Urothelium cell line (cell line): ENCODE data around the gene PIGX.

ENCODE experiments used
- DNase-seq: peaks from one replicate; pipeline ENCODE4 v3.0.0; 2011; ENCODE audit warnings: low spot score, mixed read lengths
- FAIRE-seq: peaks from 2 replicates; lab custom pipeline; 2011; peaks lifted over from hg19 to GRCh38; lab: Jason Lieb, UNC

PIGX gene

DNA sequence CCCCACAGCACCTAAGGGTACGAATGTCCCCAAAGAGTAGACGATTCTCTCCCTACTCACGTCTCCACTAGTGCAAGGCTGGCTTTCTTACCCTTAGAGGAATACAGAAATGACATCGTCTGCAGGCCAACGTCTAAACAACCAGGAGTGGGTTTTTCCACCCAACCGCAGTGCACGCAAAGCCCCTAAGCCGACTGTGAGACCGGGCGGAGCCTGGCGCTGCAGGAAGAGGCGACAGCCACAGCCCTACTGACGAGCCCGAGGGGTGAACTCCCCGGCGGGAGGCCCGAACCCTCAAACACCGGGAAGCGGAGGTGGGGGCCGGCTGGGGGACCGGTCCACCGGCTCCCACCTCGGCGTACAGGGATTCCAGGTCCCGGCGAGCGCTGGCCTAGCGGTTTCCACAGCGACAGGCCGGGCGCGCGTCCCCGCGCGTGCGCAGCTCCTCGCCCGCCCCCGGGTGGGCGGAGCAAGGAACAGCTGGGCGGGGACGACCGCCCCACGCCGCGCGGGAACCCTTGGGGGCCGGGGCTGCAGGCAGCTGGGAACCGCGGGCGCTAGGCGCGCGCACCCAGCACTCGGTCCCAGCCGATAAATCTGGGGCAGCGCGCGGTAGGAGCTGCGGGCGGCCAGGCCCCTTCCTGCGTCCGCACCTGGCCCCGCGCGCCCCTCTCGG, at the start of gene PIGX, which contains the start of gene CEP19:
PIGX (plus strand) TSS at position 540 of the 676 bp plus-strand sequence.
CEP19 (minus strand) TSS at position 413 of the 676 bp plus-strand sequence. CDS start 3,593 bp downstream, outside the sequence.
- FAIRE-seq (no peak), DNase-seq (peak; percentile 95)

DNA sequence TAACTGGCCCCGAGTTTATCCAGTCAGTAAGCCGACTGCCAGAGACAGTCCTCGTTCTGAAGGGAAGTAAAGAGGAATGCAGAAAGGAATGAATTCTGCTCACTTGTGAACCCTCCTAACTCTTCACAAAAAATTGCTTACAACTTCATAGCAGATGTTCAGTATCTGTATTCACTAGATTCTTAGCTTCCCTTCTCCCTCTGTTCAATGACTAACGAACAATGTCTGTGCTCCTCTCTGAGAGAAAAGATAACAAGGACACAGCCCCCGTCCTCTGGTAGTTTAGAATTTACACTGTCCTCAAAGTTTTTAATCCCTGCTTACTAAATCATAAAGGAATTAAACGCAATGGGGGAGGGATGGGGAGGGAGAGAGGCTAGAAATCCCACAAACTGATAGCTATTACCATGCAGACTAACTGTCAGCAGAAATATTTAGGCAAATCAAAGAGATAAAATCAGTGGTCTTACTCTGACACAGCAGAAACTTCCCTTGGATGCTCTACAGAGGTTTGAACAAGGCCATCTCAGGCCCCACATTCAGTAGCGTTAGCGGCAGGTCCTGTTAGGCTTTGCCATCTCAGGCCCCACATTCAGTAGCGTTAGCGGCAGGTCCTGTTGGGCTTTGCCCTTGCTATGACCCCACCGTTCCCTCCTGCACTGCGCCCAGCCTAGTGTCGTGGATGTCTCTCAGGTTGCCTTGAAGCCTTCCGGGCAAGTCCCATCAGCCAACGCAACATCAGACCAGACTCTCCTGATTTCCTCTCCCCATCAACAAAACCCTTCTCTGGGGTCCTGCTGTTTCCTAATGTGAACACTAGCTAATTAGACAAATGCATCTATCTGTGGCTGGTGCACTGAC, 49.2 kb upstream of the PIGX start:
- no peak for FAIRE-seq
- DNase-seq = no peak

DNA sequence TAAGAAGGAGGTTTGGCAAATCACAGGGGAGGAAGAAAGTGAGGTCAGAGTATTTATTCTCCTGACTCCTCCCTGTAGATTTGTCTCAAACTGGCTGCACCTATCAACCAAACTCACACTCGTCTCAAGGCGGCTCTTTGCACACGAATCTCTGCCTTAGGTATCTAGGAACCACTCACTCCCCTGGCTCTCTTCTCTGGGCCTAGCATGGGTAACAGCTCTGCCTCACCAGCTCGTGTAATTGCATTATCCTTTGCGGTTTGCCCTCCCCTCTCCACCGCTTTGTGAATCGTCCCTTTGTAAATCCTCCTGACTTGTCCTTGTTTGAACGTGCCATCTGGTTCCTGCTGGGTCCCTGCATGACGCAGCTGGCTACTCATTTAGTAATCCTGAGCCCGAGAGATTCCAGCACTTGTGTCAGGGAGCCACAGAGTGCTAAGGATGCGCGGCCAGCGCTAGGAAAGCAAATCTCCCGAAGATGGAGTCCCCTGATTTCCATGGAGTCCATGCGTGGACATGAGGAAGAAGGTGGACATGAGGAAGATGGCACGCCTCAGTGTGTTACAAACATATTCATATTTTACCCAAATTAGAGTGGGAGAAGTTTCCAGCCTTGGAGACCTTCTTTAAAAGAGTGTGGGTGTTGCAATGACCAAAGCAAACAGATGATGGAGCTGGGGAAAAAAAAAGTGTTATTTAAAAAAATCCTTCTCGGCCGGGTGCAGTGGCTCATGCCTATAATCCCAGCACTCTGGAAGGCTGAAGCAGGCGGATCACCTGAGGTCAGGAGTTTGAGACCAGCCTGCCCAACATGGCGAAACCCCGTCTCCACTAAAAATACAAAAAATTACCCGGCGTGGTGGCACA, 45.9 kb upstream of the PIGX start:
- FAIRE-seq (peak; percentile 17), DNase-seq (peak; percentile 70)

DNA sequence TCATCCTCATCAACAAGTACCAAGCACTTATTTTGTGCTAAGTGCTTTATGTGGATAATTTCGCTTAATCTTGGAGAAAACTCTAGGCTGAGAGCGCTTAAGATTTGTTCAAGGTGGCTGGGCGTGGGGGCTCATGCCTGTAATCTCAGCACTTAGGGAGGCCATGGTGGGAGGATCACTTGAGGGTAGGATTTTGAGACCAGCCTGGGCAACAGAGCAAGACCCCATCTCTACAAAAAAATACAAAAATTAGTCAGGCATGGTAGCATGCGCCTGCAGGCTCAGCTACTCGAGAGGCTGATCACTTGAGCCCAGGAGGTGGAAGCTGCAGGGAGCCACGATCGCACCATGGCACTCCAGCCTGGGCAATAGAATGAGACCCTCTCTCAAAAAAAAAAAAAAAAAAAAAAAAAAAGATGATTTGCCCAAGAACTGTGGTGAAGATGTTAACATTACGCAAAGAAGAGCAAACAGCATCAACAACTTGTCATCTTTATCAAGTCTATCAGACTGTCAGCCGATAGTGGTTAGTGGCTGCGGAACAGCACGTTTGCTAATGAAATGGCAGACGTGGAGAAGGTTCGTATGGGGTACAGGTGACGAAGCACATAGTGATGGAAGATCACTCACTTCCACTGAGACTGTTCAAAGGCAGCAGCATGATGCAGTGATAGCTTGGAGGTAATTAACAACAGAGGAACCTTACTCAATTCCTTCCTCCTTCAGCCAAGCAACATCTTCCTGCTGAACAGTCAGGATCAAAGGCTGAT, 44.9 kb upstream of the PIGX start:
- FAIRE-seq (no peak), DNase-seq (no peak)

DNA sequence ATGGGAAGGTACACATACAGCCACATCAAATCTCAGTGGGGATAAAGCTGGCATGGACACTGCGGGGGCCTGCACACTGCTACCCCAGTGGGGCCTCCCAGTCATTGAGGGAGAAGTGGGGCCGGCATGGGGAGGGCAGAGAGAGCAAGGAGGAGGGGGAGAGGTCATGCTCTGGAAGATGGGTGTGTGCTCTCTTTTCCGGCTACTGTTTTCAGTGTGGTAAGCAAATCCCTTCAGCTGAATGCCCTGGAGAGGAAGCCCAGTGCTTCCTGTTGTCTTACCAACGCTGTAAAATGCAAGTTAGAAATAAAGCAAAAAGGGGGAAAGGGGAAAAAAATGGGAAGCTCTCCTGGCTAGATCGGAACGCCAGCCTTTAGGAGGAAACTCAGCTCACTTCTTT, 41.8 kb upstream of the PIGX start:
- FAIRE-seq (no peak), DNase-seq (no peak)

DNA sequence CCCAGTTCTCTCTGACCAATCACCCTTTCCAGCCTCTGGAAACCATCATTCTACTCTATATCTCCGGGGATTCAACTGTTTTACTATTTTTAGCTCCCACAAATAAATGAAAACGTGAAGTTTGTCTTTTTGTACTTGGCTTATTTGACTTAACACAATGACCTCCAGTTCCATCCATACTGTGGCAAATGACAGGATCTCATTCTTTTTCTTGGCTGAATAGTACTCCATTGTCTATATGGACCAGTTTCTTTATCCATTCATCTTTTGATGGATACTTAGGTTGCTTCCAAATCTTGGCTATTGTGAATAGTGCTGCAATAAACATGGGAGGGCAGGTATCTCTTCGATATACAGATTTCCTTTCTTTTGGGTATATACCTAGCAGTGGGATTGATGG, 38.5 kb upstream of the PIGX start:
- DNase-seq (no peak), FAIRE-seq (no peak)

DNA sequence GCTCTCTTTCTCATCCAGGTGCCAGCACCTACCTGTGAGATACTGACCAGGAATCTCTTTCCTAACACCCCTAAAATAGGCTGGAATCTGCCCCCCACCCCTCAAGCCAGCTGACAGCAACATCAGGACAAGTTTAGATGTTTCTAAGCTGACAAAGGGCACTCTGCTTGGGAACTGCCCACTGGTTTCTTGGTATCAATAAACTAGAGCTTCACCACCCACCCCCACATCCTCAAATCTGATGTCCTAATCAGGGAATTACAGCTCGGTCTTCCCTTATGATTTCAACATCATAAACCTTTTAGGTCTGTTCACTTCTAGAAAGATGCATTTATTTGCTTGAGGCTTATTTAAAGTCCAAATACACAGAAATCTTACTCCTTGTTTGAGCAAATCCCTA, 34.8 kb upstream of the PIGX start:
- DNase-seq = no peak
- no peak for FAIRE-seq

DNA sequence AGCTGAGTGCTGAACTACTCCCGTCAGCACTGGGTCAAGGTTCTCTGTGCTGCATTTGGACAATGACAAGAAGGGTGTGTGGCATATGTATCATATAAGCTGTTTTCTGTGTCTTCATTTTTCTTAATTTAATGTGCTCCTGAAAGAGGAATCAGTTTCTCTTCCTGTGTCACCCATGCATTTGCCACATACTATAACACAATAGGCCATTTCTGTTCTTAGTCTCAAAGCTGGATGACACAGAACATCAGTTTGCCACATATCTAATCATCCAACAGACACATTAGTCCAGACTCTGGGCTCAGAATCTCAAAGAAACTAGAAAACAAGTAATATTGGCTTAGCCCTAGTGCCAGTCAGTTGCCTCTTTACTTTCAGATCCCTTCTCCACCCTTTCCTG, 34.2 kb upstream of the PIGX start:
- DNase-seq = no peak
- no peak for FAIRE-seq

DNA sequence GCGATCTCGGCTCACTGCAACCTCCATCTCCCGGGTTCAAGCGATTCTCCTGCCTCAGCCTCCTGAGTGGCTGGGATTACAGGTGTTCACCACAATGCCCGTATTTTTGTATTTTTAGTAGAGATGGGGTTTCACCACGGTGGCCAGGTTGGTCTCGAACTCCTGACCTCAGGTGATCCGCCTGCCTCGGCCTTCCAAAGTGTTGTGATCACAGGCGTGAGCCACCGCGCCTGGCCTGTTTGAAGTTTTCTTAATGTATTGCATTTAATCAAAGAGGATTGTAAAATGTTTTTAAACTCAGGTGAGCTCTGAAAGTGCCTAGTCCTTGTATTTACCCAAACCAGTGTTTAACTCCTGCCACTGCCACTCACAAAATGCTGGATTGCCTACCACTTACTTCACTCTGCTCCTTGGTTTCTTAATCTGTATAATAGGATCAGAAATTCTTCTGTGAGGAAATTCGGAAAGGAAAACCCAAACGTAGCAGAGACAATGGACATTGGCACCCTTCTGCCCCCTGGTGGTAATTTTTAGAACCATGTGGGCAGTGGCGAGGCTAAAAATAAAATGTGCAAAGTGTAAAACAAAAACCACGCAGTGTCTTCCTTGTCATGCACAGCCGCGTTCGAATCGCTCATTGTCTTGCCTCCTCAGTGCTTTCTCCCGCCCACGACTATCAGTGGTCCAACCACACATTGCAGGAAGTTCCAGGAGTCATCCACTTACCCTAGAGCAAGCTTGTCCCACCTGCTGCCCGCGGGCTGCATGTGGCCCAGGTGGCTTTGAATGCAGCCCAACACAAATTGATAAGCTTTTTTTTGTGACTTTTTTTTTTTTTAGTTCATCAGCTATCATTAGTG, 27.4 kb upstream of the PIGX start:
- FAIRE-seq (no peak), DNase-seq (peak; percentile 60)

DNA sequence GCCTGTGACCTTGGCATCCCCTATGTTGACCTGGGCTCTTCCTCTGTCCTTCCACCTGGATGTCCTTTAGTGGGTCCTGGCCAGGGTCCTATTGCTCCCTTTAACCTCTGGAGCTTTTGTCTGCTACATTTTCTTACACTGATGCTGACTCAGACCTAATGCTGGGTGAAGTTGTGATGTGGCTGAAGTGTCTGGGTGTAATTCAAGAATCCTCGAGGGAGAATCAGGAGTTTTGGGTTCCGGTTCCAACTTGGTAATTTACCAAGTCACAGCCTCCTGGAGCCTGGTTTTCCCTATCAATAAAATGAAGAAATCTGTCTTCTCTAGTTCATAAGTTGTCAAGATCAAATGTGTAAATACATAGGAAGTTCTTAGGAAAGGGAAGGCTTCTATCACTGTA, 25.7 kb upstream of the PIGX start:
- DNase-seq = no peak
- no peak for FAIRE-seq

DNA sequence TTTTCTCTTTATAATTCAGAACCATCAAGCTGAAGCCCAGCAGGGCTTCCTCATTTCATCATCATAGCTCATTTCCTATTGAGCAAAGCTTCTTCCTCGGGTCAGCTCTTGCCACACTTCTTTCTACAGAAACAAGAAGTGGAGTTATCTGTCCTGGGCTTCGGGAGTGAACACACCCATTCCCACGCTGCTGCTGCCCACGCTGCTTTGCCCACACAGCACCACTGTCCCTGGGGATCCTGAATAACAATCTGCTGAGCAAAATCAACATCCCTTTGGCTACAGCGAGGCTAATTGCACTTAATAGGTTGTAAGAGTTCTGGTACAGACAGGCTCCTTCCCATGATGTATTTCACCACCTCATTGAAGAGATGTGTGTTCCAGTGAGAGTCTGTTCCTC, 23.8 kb upstream of the PIGX start:
- DNase-seq (no peak), FAIRE-seq (no peak)

DNA sequence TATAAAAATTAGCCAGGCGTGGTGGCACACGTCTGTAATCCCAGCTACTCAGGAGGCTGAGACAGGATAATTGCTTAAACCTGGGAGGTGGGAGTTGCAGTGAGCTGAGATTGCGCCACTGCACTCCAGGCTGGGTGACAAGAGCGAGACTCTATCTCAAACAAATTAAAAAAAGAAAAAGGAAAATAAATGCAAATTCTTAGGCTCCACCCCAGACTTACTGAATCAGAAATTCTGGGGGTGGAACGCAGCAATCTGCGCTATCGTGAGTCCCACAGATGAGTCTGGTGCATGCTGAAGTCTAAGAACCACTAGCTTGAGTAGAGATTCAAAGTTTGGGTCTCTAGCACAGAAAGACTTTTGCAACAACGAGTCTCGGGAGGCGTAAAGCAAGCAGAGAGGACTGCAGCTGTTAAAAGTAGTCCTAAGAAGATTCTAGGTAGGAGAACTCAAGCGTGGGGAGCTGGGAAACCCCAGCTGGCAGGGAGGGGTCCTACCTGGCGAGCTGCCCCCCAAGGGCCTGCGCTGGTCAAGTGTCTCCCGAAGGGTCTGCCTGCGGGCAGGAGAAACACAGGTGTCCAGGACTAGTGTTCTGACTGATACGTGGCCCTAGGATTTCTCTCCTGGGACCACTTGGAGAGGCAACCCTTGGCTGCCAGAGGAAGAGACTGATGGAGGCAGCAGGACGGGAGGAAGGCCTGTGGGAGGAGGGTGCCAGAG, 22.1 kb upstream of the PIGX start:
- DNase-seq (no peak), FAIRE-seq (no peak)

DNA sequence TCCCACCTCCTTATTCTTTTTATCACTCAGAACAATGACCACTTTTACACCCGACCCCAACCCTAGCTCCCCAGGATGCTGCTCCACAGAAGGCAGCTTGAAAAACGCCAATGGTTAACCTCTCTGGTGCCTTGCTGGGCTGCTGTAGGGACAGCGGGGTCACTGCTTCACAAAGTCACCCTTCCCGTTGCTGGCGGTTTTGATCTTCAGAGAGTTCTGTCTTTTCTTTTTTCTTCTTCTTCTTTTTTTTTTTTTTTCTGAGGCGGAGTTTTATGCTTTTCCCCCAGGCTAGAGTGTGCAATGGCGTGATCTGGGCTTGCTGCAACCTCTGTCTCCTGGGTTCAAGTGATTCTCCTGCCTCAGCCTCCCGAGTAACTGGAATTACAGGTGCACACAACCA, 20.8 kb upstream of the PIGX start:
- DNase-seq (no peak), FAIRE-seq (no peak)

DNA sequence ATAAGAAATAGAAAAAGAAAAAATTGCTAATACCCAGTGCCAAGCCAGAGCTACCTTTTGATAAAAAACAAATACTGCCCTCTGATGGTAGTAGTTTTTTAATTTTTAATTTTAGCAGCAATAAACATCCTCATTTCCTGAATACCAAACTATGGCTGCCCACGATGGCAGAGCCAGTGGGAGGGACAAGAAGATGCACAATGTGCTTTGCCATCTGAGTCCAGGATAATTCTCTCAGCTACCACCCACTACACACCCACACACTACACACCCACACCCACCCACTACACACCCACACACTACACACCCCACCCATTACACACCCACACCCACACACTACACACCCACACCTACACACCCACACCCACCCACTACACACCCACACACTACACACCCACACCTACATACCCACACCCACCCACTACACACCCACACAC, 18.0 kb upstream of the PIGX start:
- FAIRE-seq = no peak
- no peak for DNase-seq

DNA sequence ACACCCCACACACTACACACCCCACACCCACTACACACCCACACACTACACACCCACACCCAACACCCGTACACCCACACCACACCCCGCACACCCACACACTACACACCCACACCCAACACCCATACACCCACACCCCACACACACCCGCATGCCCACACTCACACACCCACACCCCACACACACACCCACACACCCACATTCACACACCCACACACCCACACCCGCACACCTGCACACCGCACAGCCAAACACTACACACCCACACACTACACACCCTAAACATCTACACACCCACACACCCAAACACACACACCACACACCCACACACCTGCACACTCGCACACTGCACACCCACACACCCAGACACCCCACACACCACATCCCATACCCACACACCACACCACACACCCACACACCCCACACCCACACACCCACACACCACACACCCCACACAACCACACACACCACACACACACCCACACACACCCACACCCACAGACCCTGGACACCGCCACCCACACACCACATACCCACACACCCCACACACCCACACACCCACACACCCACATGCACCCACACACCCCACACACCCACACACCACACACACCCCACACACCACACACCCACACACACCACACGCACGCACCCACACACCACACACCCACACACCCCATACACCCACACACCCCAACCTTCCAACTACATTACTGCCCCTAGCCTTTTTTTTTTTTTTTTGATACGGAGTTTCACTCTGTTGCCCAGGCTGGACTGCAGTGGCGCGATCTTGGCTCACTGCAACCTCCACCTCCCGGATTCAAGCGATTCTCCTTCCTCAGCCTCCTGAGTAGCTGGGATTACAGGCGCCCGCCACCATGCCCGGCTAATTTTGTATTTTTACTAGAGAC, 17.0 kb upstream of the PIGX start:
- no peak for DNase-seq
- peak; percentile 93 for FAIRE-seq

DNA sequence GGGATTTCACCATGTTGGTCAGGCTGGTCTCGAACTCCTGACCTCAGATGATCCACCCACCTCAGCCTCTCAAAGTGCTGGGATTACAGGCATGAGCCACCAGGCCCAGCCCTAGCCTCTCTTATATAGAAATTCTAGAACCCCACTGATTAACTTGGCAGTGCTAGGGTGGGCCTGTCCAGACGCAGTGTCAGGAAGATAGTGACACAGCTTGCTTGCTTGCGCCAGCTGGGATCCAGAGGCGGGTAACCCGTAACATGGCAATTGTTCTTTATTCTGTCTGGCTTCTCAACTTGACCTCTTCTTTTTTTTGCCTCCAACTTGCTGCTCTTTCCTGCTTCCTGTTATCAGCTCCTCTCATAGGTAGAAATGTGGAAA, 16.3 kb upstream of the PIGX start:
- no peak for DNase-seq

DNA sequence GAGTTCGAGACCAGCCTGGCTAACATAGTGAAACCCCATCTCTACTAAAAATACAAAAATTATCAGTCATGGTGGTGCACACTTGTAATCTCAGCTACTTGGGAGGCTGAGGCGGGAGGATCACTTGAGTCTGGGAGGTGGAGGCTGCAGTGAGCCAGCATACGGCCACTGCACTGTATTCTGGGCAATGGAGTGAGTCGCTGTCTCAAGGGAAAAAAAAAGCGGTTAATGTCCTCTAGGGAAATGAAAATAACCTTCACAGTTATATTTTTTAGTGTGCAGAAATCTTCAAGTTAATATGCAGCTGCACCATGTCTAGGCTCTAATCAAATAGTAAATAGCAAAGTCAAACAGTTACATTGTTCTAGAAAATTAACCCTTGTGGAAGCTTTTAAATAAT, 14.9 kb upstream of the PIGX start:
- DNase-seq (no peak), FAIRE-seq (no peak)

More for the DNA sequence above, 16.3 kb upstream of the PIGX start:
- no peak for FAIRE-seq

DNA sequence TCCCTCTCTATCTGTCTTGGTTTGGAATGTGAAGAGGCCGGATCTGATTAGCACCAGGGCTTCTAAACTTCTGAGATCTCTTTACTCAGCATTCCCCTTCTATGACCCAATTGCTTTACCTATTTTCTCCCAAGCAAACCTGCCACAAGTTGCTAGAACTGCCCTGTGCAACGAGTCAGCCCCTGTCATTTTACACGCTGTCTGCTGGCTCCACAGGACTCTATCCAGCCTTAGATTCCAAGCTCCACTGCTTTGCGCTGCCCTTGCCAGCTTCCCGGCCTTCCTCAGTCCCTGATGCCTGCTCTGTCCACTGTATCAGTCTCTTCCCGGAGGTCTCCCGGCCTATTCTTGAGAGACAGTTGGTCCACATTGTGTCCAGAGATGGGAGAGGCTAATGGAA, 12.4 kb upstream of the PIGX start:
- FAIRE-seq (no peak), DNase-seq (no peak)
